Measurements from ENCODE around the gene ABR. TPM values are rescaled to one million over a fixed set of nuclear protein-coding genes. Genes with fewer than 3 reads are reported as not detected.
A peak's percentile ranks its signal among the peaks of the same experiment; 100 is the strongest.

Gene ABR
- total RNA-seq, 4 donors from 2014 or later, result 35.4 to 192 (median 138) TPM

DNA sequence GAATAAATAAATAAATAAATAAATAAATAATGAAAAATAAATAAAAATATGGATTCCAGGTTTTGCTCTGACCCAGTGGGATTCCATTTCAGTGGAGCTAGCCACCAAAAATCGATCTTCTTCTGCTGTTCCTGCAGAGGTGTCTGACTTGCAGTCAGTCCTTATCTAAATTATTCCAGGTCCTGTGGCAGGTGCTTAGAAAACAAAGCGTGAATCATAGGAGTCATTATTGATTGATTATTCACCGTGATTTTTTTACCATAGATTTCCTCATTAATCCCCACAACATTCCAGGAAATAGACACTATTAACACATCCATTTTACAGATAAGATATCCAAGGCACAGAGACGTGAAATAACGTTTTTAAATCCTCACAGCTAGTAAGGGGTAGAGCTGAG lies 31.5 kb upstream of the ABR start:
- no peaks in the 10 kb centered on the region for H3K36me3 ChIP-seq
- no peak overlapping the region for H3K27ac ChIP-seq
- no peak for TF ChIP-seq CTCF (IDR thresholded peaks at IDR 0.05)
- TF ChIP-seq POLR2A (IDR thresholded peaks at IDR 0.05), result no peak
- H3K27me3 ChIP-seq, result no peaks in the 10 kb centered on the region
- DNase-seq, result no peak
- H3K4me1 ChIP-seq, result no peaks in the 10 kb centered on the region
- H3K4me3 ChIP-seq, result no peak overlapping the region
- no peaks in the 10 kb centered on the region for H3K9me3 ChIP-seq
- intact Hi-C loops (cut with DNase I; ENCODE audit: low total_unique reads), result no loop called here

- no peaks in the 10 kb centered on the region for H3K36me3 ChIP-seq
- no peak overlapping the region for H3K27ac ChIP-seq
- intact Hi-C loops (cut with DNase I; ENCODE audit: low total_unique reads), result no loop called here
- no peaks in the 10 kb centered on the region for H3K4me1 ChIP-seq
- TF ChIP-seq POLR2A (IDR thresholded peaks at IDR 0.05) (no peak), CTCF (IDR thresholded peaks at IDR 0.05) (no peak)
- no peak for DNase-seq
- no peaks in the 10 kb centered on the region for H3K9me3 ChIP-seq
- H3K4me3 ChIP-seq, result no peak overlapping the region
- H3K27me3 ChIP-seq, result no peaks in the 10 kb centered on the region
These were observed 29.2 kb upstream of the ABR start for GRCh38 chr17:1208966-1209365.

GRCh38 chr17:1206026-1206777 lies 26.4 kb upstream of the ABR start:
- Histone ChIP-seq H3K27me3 (no peaks in the 10 kb centered on the region), H3K9me3 (no peaks in the 10 kb centered on the region), H3K4me1 (no peaks in the 10 kb centered on the region), H3K27ac (no peak overlapping the region), H3K36me3 (no peaks in the 10 kb centered on the region), H3K4me3 (no peak overlapping the region)
- no peak for TF ChIP-seq POLR2A (IDR thresholded peaks at IDR 0.05)
- TF ChIP-seq CTCF (IDR thresholded peaks at IDR 0.05), result no peak
- intact Hi-C loops (cut with DNase I; ENCODE audit: low total_unique reads), result no loop called here
- DNase-seq, result no peak

- intact Hi-C loops (cut with DNase I; ENCODE audit: low total_unique reads), result no loop called here
- no peaks in the 10 kb centered on the region for H3K27me3 ChIP-seq
- no peaks in the 10 kb centered on the region for H3K9me3 ChIP-seq
- no peaks in the 10 kb centered on the region for H3K4me1 ChIP-seq
- TF ChIP-seq POLR2A (IDR thresholded peaks at IDR 0.05) (no peak), CTCF (IDR thresholded peaks at IDR 0.05) (no peak)
- no peaks in the 10 kb centered on the region for H3K36me3 ChIP-seq
- peak overlapping the region; percentile 69 to 70 for H3K27ac ChIP-seq
- H3K4me3 ChIP-seq, result peak overlapping the region; percentile 42 to 44
- DNase-seq, result no peak
These were observed 24.1 kb upstream of the ABR start for GRCh38 chr17:1203967-1204291.

DNA sequence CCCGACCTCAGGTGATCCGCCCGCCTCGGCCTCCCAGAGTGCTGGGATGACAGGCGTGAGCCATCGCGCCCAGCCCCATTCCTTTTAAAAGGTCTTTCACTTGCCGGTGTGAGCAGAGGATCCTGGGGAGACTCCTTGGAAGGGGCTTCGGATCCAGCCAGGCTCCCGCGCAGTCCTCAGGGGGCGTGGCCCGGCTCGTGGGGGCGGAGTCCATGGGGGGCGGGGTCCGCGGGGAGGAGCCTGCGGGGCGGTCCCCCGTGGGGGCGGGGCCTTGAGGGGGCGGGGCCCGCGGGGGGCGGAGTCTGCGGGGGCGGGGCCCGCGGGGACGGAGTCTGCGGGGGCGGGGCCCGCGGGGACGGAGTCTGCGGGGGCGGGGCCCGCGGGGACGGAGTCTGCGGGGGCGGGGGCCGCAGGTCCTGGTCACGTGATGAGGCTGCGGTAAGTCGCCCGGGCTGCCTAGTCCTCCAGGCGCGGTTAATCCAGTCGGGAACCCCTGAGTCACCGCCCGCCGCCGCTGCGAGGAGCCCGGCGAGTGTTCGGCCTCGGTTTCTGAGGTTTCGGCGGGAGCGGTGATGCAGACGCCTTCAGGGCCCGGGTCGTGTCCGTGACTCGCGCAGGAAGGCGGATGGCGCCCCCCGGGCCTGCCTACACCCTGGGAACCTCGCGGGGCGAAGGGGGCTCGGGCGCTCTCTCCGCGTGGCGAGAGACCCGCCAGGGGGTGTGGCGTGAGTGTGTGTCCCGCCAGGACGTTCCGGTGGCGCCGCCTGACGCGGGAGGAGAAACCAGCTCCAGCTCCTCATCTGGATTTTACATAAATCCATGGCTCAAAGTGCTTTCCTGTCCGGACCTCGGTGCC lies 23.6 kb upstream of the ABR start:
- intact Hi-C loops (cut with DNase I; ENCODE audit: low total_unique reads), result no loop called here
- DNase-seq, result peak; percentile 60 to 64
- H3K27ac ChIP-seq, result peak overlapping the region; percentile 69 to 70

More for the DNA sequence above, 23.6 kb upstream of the ABR start:
- H3K4me3 ChIP-seq, result peak overlapping the region; percentile 42 to 44
- H3K36me3 ChIP-seq, result no peaks in the 10 kb centered on the region
- no peaks in the 10 kb centered on the region for H3K27me3 ChIP-seq
- TF ChIP-seq POLR2A (IDR thresholded peaks at IDR 0.05) (no peak), CTCF (IDR thresholded peaks at IDR 0.05) (peak in 3 of 4 experiments; percentile 26 to 33 (median 28))
- H3K4me1 ChIP-seq, result no peaks in the 10 kb centered on the region
- no peaks in the 10 kb centered on the region for H3K9me3 ChIP-seq
